Measurements from ENCODE around the gene KLHL30. TPM values are rescaled to one million over a fixed set of nuclear protein-coding genes. Genes with fewer than 3 reads are reported as not detected.
A peak's percentile ranks its signal among the peaks of the same experiment; 100 is the strongest.

The KLHL30 gene
- total RNA-seq, 2 donors from 2014 or later: 0.23 to 1.9 TPM

DNA sequence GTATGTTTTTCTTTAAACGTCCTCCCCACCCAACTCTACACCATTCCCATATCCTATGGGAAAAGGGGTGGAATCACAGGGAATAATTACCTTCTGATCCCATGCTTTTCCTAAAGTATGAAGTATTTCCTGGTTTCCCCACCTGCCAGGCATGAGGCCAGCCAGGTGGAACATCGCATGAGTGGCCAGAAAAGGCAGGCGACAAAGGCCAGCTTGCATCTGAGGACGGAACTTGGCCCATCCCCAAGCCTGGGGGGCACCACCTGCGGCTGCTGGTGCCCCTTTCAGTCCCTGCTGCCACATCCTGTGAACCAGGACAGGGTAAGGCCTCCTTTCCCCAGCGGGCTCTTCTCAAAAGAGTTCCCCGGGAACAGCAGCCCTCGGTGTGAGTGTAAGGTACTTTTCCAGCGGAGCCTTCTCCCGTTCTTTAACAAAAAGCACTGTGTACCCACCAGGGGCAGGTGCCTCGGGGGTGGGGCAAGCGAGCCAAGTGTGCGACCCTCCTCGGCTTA, 19.1 kb downstream of the KLHL30 start:
- Histone ChIP-seq H3K27ac (no peak overlapping the region), H3K36me3 (no peaks in the 10 kb centered on the region), H3K9me3 (no peaks in the 10 kb centered on the region), H3K4me3 (no peak overlapping the region), H3K27me3 (replicated peaks; ENCODE audit: insufficient read depth) (no peaks in the 10 kb centered on the region), H3K4me1 (replicated peaks) (no peaks in the 10 kb centered on the region)
- WGBS: 71% methylated on average over 14 of the region's 14 CpGs
- DNase-seq (ENCODE audit: low spot score): no peak
- intact Hi-C loops (cut with DNase I): no loop called here
- TF ChIP-seq POLR2A (IDR thresholded peaks at IDR 0.05) (no peak), POLR2AphosphoS5 (IDR thresholded peaks at IDR 0.05) (no peak)
- TF ChIP-seq, protein P1, sequence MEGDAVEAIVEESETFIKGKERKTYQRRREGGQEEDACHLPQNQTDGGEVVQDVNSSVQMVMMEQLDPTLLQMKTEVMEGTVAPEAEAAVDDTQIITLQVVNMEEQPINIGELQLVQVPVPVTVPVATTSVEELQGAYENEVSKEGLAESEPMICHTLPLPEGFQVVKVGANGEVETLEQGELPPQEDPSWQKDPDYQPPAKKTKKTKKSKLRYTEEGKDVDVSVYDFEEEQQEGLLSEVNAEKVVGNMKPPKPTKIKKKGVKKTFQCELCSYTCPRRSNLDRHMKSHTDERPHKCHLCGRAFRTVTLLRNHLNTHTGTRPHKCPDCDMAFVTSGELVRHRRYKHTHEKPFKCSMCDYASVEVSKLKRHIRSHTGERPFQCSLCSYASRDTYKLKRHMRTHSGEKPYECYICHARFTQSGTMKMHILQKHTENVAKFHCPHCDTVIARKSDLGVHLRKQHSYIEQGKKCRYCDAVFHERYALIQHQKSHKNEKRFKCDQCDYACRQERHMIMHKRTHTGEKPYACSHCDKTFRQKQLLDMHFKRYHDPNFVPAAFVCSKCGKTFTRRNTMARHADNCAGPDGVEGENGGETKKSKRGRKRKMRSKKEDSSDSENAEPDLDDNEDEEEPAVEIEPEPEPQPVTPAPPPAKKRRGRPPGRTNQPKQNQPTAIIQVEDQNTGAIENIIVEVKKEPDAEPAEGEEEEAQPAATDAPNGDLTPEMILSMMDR (IDR thresholded peaks at IDR 0.05): no peak

DNA sequence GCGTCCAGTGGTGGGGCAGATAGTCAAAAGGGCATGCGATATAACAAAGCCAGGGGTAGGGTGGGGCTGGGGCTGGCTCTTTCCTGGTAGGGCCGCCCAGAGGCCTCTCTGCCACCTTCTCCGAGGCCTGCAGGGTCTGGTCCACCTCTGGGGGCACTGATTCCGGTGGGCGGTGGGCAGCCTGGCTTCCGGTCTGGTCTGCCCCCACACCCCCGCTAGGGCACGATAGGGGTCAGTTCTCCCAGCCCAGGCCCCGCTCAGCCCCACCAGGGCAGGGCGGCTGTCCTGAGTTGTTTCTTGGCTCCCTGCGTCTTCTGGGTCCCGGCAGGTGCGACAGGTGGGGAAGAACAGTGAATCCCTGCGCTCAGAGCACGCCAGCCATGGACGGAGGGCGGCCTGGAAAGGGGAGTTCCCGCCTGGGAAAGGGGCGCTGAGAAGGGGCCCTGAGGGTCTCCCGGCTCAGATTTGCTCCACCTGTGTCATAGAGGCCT, 19.6 kb downstream of the KLHL30 start:
- H3K27ac ChIP-seq: no peak overlapping the region
- WGBS: 61% methylated on average over 21 of the region's 21 CpGs
- intact Hi-C loops (cut with DNase I): no loop called here

DNA sequence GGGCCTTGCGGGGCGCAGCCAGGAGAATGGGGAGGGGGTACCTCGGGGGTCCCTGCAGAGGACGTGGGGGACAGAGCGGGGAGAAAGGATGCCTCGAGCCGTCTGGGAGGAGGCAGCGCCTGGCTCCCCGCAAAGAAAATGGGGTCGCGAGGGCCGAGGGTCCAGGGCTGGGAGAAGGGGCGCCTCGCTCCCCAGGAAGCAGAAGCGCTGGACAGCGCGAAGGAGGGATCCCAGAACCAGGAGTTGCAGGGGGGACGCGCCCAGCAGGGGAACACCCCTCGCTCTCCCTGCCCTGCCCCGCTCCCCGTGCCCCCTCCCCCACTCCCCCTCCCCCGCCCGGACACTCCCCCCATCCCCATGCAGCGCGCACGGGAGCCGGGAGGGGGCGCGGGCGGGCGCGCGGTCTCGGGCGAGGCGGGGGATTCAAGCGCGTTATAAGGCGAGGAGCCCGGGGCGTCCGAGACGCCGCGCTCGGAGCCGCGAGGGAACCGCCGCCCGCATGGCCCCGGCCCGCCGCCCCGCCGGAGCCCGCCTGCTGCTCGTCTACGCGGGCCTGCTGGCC, 20.1 kb downstream of the KLHL30 start, which contains the start of gene ERFE:
TSS of gene ERFE (plus strand) at position 462 of the 562 bp plus-strand sequence. CDS start at position 500, 38 bp downstream.
- WGBS: 33% methylated on average over 19 of the region's 61 CpGs
- no peak for TF ChIP-seq POLR2AphosphoS5 (IDR thresholded peaks at IDR 0.05)
- TF ChIP-seq POLR2A (IDR thresholded peaks at IDR 0.05): no peak
- TF ChIP-seq, protein P1 (IDR thresholded peaks at IDR 0.05): peak in 2 of 4 experiments; percentile 19 to 39
- Histone ChIP-seq H3K27me3 (replicated peaks; ENCODE audit: insufficient read depth) (peaks cover 2% of the 10 kb centered on the region), H3K9me3 (no peaks in the 10 kb centered on the region), H3K4me3 (peak within 1 kb of the TSS; percentile 4 to 24), H3K4me1 (replicated peaks) (no peaks in the 10 kb centered on the region), H3K36me3 (no peaks in the 10 kb centered on the region), H3K27ac (no peak within 1 kb of the TSS)
- intact Hi-C loops (cut with DNase I): no loop called here
- no peak for DNase-seq (ENCODE audit: low spot score)

More for the DNA sequence above, 19.6 kb downstream of the KLHL30 start:
- TF ChIP-seq, protein P1 (IDR thresholded peaks at IDR 0.05): no peak
- no peak for TF ChIP-seq POLR2AphosphoS5 (IDR thresholded peaks at IDR 0.05)
- no peak for TF ChIP-seq POLR2A (IDR thresholded peaks at IDR 0.05)
- no peaks in the 10 kb centered on the region for H3K27me3 ChIP-seq (replicated peaks; ENCODE audit: insufficient read depth)
- DNase-seq (ENCODE audit: low spot score): no peak
- no peaks in the 10 kb centered on the region for H3K9me3 ChIP-seq
- H3K4me1 ChIP-seq (replicated peaks): no peaks in the 10 kb centered on the region
- no peak overlapping the region for H3K4me3 ChIP-seq
- H3K36me3 ChIP-seq: no peaks in the 10 kb centered on the region

DNA sequence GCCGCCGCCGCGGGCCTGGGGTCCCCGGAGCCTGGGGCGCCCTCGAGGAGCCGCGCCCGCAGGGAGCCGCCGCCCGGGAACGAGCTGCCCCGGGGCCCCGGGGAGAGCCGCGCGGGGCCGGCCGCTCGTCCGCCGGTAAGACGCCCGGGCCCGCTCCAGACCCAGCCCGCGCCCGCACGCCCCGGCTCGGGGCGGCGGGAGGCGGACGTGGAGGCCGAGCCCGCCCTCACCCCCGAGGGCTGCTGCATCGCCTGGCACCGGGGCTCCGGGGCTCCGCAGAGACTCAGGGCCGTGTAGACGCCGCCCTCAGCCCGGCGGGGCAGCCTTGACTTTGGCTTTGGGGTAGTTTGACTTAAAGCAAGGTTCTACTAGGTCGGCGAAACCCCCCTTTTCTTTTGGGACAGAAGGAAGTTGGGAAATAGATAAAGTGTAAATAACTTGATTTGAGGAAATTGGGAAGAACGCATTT, 20.6 kb downstream of the KLHL30 start:
- Histone ChIP-seq H3K27ac (no peak overlapping the region), H3K9me3 (no peaks in the 10 kb centered on the region), H3K4me3 (peak overlapping the region; percentile 4 to 24), H3K4me1 (replicated peaks) (no peaks in the 10 kb centered on the region), H3K36me3 (no peaks in the 10 kb centered on the region), H3K27me3 (replicated peaks; ENCODE audit: insufficient read depth) (peaks cover 5% of the 10 kb centered on the region)
- DNase-seq (ENCODE audit: low spot score): no peak
- 6% methylated on average over 22 of the region's 52 CpGs for WGBS
- intact Hi-C loops (cut with DNase I): no loop called here
- TF ChIP-seq POLR2AphosphoS5 (IDR thresholded peaks at IDR 0.05): no peak
- TF ChIP-seq, protein P1 (IDR thresholded peaks at IDR 0.05): peak in 1 of 4 experiments; percentile 7
